ENCODE data around the gene EPS8L1. TPM values are rescaled to one million over a fixed set of nuclear protein-coding genes. Genes with fewer than 3 reads are reported as not detected.

EPS8L1 gene
- total RNA-seq, 1 donor from 2014 or later: 0.88 TPM

GRCh38 chr19:55082020-55082851 is 6.6 kb downstream of the EPS8L1 start:
- TF ChIP-seq CTCF (IDR thresholded peaks at IDR 0.05; ENCODE audit: borderline replicate concordance): no peak
- intact Hi-C loops (cut with micrococcal nuclease): no loop called here
- H3K4me1 ChIP-seq: peaks cover 43% of the 10 kb centered on the region
- no peak for DNase-seq
- H3K36me3 ChIP-seq: no peaks in the 10 kb centered on the region
- H3K27me3 ChIP-seq (ENCODE audit: low read depth): peaks cover 88% of the 10 kb centered on the region
- no peak overlapping the region for H3K27ac ChIP-seq (replicated peaks)
- H3K4me3 ChIP-seq: peak overlapping the region; percentile 64
- no peaks in the 10 kb centered on the region for H3K9me3 ChIP-seq (replicated peaks)

GRCh38 chr19:55083004-55083850 is 7.6 kb downstream of the EPS8L1 start:
- DNase-seq: no peak
- Histone ChIP-seq H3K27me3 (ENCODE audit: low read depth) (peaks cover 80% of the 10 kb centered on the region), H3K4me3 (no peak overlapping the region), H3K36me3 (no peaks in the 10 kb centered on the region), H3K9me3 (replicated peaks) (no peaks in the 10 kb centered on the region), H3K27ac (replicated peaks) (no peak overlapping the region), H3K4me1 (peaks cover 53% of the 10 kb centered on the region)
- intact Hi-C loops (cut with micrococcal nuclease): no loop called here
- no peak for TF ChIP-seq CTCF (IDR thresholded peaks at IDR 0.05; ENCODE audit: borderline replicate concordance)

DNA sequence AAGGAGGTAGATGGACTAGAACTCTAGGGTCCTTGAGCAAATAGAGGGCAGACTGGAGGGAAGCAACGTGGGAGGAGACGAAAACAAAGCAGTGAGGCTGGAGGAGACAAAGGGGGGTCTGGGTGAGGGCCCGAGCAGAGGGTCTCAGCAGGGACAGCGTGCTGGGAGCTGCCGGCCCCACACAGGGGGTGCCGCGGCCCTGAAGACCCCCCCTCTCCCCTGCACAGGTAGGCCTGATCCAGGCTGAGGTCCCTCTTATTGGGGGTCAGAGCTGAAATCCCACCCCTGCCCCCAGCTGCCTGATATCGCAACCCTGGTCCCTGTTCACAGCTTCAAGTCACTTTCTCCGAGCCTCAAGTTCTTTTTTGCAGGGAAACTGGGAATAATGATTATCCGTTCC is 8.7 kb downstream of the EPS8L1 start:
- TF ChIP-seq CTCF (IDR thresholded peaks at IDR 0.05; ENCODE audit: borderline replicate concordance): no peak
- Histone ChIP-seq H3K36me3 (no peaks in the 10 kb centered on the region), H3K4me3 (no peak overlapping the region), H3K4me1 (peaks cover 61% of the 10 kb centered on the region), H3K9me3 (replicated peaks) (no peaks in the 10 kb centered on the region), H3K27me3 (ENCODE audit: low read depth) (peaks cover 73% of the 10 kb centered on the region), H3K27ac (replicated peaks) (no peak overlapping the region)
- no peak for DNase-seq
- intact Hi-C loops (cut with micrococcal nuclease): no loop called here

DNA sequence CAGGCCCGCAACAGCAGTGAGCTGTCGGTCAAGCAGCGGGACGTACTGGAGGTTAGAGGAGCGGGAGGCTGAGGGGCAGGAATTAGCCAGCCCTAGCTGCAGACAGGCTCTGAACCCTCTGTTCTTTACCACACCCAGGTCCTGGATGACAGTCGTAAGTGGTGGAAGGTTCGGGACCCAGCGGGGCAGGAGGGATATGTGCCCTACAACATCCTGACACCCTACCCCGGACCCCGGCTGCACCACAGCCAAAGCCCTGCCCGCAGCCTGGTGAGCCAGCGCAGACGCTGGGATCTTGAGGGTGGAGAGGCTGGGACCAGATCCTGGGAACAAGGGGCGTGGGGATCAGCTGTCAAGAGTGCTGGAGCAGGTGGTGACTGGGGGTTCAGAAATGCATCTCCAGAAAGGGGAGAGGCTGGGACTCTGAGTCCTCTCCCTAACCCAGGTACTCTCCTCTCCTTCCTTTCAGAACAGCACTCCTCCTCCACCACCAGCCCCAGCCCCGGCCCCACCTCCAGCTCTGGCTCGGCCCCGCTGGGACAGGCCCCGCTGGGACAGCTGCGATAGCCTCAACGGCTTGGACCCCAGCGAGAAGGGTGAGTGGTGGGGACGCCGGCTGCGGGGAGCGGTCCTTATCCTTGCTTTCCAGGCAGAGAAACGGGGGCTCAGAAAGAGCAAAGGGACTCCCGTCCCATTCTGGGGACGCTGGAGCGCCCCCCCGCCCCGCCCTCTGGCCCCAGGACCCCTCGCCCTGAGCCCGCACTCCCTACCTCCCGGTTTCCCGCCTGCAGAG is 10.4 kb downstream of the EPS8L1 start:
- intact Hi-C loops (cut with micrococcal nuclease): no loop called here
- peak overlapping the region; percentile 70 for H3K4me3 ChIP-seq
- DNase-seq: no peak
- H3K27ac ChIP-seq (replicated peaks): peak overlapping the region; percentile 64
- peaks cover 8% of the 10 kb centered on the region for H3K36me3 ChIP-seq
- no peak for TF ChIP-seq CTCF (IDR thresholded peaks at IDR 0.05; ENCODE audit: borderline replicate concordance)
- no peaks in the 10 kb centered on the region for H3K9me3 ChIP-seq (replicated peaks)
- peaks cover 56% of the 10 kb centered on the region for H3K27me3 ChIP-seq (ENCODE audit: low read depth)
- H3K4me1 ChIP-seq: peaks cover 47% of the 10 kb centered on the region

All from left ventricle myocardium inferior (tissue), 1 donor.